HG02870 (cell line): ENCODE data around the gene UNC5B.

ENCODE experiments used
- ATAC-seq: cut with Tn5 transposase; IDR thresholded peaks from one replicate; pipeline ENCODE4 v1.9.1; 2021; ENCODE audit warnings: mild to moderate bottlenecking, moderate library complexity; ENCODE audit not compliant: unreplicated experiment

The UNC5B gene

DNA sequence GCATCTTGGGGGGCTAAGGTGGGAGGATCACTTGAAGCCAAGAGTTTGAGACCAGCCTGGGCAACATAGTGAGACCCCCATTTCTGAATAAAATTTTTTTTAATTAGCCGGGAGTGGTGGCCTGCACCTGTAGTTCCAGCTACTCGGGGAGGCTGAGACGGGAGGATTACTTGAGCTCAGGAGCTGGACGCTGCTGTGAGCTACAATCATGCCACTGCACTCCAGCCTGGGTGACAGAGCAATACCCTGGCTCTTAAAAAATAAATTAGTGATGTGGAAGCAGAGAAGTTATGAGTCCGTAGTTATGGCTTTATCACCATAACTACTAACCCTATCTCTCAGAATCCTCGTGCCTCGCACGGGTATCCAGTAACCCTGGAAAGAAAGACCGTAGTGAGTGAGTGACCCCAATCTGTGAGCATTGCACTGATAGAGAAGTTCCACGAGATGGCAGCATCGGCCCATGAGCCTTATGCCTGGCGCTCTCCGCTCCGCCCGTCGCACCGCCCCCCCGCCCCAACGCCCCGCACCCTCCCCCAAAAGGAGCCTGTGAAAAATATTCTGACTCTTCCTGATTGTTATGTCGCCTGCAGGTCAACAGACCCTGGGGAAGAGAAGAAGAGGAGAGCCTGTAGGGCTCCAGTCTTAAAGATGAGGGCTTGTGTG, 101.8 kb downstream of the UNC5B start:
- no peak for ATAC-seq

DNA sequence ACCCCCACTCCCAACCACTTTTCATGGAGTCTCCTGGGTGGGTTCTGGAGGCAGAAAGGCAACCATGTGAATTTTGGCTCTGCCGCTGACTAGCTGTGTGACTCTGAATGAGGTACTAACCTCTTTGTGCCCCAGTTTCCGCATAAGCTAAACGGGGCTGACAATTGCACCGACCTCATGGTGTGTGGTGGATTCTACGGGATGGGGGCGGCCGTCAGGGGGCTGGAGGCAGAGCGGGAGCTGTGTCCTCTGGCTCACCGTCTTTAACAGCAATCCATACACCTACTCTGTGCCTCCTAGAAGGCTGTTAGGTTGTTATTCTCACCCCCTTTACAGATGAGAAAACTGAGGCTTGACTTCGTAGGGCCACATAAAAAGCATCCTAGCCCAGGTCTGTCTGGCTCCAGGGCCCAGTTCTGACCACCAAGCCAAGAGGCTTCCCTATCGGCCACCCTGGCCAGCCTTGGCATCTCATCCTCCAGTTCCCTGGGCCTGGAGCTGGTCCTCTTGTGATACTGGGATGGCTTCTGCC, 102.4 kb downstream of the UNC5B start:
- no peak for ATAC-seq

DNA sequence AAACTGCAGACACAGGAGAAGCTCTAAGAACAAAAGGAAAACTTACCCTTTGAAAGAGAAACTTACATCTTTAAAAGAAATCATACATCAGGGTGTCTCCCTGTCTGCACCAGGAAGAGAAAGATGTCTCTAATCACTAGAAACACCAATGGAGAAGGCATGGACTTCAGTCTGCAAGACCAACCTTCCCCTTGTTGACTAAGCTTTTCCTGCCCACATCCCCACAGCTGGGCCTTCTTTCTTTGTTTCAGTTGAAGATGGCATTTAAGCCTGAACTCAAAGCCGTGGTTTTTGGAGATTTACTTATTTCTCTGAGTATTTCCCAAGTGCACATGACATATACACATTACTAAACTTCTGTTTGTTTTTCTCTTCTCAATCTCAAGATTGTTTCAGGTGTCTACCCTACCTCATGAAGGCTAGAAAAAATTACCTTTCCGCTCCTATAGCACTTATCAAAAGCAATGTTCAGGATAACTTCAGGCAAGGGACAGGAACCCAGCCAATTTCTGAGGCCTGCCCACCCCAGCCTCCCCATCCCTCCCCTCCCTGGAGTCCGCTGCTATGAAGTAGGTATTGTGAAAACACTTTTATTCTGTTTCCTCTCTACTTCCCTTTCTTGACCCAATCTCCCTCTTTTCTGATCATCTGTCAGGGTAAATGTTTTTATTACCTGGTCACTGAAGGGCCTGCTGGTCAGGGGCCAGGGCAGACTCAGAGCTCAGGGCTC, 103.9 kb downstream of the UNC5B start:
- ATAC-seq: no peak

DNA sequence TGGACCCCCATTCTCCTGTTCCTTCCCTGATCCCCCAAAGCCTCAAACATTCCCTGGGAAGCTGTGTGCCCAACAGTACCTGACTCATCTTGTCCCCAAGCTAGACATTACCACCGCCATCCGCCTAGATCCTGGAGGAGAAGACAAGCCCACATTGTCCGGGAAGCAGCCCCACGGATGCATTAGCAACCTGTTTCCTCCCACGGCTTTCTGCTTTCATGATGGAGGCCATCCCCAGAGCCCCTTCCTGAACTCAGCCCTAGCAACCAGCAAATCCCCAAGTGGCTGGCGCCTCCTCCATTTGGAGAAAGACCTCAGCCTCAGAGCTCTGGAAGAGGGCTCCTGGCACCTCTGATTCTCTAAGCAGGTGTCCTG, 104.4 kb downstream of the UNC5B start:
- ATAC-seq: no peak

DNA sequence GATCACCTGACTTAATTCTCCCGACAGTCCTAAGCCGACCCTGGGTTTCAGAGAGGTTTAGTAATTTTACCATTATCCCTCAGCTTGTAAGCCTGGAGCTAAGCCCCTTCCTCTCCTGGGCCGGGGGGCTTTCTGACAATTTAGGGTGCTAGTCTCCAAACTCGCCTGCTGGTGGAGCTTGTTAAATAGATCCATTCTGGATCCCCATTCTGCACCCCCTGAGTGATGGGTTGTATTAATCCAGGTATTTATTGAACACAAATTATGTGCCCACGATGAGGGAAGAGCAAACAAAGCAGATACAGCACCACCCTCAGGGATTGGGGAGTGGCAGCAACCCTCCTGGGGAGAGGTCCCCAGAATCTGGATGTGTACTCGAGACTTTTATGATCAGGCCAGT, 105.4 kb downstream of the UNC5B start:
- ATAC-seq: no peak

DNA sequence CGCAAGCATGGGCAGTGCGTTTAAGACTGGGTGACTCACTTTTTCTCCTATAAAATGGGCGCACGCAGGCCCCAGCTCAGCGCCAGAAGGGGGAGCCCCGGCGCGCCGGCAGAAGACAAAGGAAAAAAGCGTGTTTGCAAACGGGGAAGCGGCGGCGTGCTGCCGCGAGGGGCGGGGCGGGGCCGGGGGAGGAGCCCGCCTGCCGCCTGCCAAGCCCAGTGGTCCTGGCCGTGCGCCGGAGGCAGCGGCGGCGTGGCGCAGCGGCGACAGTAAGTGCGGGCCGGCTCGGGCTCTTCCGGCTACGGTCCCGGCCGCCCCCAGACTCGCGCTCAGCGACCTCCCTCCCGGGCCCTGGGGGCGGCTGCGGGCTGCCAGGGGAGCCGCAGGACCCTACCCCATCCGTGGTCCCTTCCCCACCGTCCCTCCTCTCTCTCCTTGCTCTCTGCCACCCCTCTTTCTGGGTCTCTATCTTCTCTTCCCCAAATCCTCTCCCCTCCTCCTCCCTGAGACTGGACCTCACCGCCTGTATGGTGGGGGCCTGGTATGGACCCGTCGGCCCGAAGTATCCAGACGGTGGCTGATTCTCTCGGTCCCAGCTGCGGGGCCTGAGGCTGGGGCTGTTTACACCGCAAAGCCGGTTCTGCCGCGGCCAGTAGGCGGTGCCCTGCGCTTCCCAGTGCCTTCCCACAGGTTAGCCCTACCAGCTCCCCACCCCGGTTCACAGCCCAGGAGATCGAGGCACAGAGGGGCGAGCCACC, 106.9 kb downstream of the UNC5B start, which contains the start of gene SLC29A3:
Gene SLC29A3 (plus strand): TSS at position 218 of the 758 bp plus-strand sequence. CDS start 51 bp downstream, at position 269.
- peak; percentile 65 for ATAC-seq

DNA sequence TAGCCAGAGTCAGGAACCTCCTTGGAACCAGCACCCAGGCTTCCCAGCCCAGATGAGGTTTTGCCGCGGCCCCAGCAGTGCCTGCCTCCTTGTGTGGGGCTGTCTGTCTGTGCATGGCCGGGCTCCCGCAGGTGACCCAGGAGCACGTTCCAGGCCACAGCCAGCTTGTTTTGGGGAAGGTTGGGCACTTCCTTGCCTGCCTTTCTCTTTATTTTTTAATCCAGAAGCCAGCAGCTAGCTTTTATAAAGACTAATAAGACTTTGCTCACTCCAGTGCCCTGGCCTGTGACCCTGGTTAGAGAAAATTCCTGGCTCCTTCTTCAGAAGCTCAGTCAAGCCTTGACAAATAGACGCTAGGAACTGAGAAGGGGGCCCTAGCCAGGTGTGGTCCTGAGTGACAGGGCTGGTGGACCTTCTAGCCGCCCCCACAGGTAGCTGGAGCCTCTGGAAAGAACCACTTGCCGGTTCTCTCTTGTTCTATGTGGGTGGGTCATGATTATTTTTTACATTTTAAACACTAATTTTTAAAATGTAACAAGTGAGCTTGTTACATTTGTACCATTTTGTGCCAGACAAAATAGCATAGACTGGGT, 107.5 kb downstream of the UNC5B start:
- peak; percentile 5 for ATAC-seq

DNA sequence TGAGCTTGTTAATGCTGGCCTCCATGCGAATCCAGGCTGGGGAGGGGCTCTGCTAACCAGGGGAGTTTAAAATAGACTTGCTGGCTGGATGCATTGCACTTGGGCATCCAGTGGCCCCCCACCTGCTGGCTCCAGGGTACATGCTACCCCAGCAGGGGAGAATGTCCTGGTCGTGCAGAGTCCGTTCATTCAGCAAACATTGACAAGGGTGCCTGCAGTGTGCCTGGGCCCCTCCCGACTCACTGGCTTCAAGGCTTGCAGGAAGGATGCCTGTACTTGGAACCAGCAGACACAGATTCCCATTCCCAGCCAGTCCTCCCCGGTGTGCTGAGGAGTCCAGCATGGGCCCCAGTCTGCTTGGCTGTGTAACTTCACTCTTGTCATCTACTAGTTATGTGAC, 108.2 kb downstream of the UNC5B start:
- ATAC-seq: no peak

DNA sequence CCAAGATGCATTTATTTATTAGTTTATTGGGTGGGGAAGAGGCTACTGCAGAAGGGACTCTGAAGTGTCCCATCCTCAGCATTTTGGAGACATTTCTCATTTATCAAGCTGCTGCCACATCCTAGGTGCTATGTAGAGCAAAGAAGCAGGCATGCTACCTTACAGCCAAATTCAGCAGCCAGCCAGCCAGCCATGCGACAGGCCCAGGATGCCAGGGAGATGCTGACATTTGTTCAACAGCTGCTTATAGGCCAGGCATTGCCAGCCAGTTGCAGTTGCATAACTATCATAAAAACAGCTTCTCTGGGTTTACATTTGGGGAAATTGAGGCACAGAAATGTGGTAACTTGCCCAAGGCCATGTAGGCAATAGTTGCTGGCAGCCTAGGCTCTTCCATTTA, 109.0 kb downstream of the UNC5B start:
- no peak for ATAC-seq

DNA sequence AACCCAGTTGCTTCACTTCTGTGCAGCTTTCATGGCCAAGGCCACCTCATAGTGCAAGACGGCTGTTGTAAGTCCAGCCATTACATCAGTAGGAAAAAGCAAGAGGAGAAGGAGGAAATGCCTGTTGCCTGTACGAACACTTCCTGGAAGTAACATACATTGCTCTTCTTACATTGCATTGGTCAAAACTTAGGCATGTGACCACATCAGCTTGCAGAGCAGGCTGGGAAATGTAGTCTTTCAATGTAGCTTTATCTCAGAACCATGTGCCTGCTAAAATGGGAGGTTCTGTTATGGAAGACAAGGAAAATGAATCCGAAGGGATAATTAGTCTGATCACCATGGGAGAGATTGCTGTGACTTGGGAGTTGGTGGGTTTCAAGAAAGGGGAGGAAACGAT, 111.0 kb downstream of the UNC5B start:
- ATAC-seq: no peak

DNA sequence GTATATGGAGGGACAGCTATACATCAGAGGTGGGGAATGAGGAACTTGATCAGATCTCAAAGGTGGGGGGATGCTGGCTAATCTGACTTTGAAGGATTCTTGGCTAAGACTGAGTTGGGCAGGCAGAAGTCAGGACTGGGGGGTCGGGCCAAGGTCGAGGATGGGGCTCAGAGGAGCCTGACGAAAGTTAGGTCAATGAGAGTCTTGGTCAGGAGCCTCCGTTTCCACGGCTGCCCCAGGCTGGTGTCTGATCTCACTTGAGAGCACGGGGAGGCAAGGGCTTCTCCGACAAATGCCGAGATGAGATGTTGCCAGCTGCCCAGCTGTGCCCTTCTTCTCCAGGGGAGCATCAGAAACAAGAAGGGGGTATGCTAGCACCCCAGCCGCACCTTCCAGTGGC, 112.4 kb downstream of the UNC5B start:
- ATAC-seq: no peak

DNA sequence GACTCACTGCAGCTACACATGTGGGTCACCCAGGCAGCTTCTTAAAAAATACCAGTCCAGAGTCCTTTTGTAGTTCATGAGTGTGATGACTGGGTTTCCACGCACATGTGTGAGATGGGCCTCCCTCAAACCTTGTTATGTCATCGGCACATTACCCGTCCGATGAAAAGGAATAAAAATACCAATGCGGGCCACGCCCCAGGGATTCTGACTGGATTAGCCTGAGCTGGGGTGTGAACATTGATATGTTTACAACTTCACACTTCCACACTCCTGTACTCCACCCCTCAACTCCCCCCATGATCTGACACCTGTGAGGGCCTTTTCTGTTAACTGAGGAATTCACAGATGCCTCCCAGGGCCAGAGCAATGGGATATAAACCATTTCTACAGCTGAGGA, 112.9 kb downstream of the UNC5B start:
- ATAC-seq: no peak

DNA sequence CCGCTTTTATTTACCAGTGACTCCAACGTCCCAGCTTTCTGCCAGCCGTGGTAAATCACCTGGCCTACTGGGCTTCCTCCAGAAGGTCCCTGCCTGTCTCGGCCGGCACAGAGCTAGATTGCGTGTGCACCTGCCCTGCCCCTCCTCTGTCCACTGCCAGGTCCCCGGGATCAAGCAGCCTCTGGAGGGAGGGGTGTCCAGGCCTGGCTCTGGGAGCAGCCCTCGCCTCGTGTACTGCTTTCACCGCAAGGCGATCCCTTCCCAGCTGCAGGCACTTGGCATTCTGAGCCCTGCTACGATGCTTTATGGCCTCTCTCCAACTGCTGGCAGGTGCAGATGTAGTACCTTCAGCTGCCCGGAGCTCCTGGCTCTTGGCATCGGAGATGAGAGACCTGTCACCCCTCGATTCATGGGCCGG, 114.1 kb downstream of the UNC5B start:
- ATAC-seq: no peak

DNA sequence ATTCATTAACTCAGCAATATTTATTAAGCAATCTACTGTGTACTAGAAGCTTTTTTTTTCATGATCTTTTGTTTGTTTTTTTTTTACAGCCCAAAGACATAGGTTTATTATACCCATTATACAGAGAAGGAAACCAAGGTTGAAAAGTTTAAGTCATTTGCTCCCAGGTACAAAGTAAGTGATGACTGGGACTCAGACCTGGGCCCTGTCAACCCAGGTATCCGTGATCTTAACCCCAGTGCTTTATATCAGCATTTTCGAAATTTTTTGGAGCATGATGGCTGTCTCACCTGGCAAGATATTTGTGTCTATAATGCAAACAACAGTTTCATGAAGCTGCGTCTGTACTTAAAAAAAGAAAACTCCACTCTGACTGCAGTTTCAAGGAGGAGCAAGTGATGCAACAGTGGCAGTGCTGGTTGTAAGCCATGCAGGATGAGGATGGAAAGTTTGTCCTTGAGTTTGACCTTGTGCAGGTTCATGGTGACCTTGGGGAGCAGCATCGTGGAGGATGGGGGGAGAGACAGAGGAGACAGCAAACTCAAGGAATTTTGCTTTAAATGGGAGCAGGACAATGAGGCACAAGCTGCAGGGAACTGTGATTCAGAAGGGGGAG, 118.5 kb downstream of the UNC5B start:
- no peak for ATAC-seq

DNA sequence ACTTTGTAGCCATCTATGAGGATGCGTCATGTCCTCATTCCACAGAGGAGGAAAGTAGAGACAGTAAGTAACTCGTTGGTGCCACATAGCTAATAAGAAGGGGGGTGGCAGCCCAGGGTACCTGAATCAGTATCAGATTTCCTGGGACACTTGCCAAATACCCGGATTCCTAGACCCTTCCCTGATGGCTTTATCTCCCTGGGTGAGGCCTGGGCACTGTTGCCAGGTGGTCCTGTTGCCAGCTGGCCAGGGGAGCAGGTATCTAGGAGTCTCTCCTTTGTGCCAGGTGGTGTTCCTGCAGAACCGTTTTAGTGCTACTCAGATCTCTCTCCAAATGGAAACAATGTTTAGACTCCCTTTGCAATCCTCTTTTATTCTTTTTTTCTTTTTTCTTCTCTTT, 119.4 kb downstream of the UNC5B start:
- ATAC-seq: no peak

DNA sequence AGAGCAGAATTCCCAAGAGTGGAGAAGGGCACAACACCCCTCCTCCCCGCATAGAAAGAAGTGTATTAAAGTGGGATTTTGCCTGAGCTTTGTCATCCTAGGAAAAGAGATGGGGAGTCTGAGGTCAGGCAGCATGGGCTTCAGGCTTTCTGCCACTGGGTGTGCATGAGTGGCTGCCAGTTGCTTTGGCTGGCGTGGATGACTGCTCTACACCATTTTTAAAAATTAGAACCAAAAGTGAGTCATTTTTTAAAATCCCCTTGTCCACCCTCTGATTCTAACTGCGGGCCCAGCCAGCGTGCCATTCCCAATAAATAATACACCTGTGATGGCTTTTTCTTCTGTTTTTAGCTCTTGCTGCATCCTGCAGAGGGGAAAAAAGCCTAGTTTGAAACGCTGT, 120.1 kb downstream of the UNC5B start:
- ATAC-seq: no peak

DNA sequence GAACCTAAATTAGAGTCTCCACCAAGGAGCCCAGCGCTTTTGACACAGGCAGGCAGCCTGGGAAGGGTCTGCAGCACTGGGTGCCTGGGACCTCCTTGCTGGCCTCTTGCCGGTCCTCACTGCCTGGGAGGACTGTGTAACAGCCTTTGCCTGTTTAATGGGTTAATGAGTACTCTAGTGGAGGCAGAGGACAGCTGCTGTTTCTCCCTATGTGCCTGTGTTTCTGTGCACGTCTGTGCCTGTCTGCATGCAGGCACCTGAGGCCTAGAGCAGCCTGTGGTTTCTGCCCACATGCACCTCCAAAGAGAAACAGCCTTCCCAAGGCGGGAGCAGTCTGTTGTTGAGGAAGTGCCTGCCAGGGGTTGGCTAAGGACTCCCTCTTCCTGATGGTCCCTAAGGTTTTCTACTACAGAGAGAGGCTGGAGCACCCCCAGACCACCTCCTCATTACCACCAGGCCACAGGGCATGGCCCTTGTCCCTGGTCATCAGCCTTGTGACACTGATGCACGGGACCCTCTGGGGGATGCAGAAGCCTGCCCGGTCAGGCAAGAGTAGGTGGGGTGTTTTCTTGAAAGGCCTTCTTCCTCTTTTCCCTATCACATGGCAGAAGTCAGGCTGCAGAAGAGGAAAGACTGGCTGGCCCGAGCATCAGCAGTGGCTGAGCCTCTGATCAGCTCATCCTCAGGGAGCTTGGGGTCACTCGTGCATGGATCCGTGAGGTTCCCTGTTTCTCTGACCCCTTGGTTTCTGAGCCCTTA, 120.9 kb downstream of the UNC5B start:
- no peak for ATAC-seq

DNA sequence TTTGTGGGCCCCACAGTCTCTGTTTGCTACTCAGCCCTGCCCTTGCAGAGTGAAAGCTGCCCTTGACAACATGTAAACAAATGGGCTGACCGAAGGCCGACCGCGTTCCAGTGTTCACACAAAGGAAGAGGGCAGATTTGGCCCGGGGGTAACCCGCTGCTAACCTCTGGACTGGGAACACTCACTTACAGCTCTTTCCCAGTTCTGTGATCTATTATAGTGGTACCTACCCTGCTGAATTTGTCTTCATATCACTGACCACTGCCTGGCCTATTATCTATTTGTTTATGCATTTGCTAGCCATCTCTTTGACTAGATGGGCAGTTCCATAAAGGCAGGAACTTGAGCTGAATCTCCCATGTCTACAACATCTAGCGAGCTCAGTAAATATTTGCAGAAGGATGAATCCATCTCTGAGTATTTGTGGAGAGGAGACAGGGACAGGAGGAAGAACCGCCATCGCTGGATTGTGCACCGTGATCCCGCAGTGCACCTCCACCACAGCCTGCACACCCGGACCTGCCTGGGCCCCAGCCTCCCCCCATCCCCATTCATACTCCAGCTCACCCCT, 121.9 kb downstream of the UNC5B start:
- no peak for ATAC-seq

DNA sequence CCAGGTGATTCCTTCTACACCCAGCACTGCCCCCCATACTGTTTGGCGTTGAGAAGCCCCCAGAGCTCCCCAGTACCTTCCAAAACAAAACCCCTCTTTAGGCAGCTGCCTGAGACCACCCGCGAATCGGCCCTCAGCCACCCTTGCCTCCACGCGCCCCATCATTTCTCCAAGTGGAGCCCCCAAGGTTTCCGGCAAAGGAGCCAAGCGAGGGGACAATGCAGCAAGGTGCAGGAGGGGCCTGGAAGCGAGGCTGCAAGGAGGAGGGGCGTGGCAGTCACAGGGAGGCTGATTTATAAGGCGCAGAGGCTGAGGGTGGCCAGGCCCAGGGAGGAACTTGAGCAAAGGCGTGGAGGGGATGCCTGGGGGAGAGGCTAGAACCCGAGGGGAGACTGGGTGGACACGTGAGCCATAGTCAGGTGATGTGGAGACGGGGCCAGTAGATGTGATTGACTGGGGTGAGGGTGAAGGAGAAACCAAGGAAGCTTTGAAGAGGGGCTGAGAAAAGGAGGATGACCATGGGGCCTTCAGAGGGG, 122.9 kb downstream of the UNC5B start:
- ATAC-seq: no peak

DNA sequence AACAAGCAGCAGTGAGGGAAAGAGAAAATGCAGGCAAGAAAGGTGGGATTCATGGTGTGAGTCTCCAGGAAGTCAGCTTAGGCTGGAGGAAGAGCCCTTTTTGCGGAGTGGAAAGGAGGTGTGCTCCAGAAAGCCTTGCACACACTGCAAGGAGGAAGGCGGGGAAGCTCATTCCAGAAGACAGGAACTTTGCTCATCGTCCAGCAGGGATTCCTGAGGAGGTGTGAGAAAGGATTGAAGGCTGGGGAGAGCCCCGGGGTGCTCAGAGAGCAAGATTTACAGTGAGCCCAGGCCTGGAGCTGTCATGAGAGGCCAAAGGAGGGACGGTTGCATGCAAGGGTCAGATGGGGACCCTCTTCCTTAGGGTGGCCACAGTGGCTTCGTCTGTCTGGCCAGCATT, 124.3 kb downstream of the UNC5B start:
- ATAC-seq: no peak
